Measurements from ENCODE around the gene TIMELESS.

The TIMELESS gene

DNA sequence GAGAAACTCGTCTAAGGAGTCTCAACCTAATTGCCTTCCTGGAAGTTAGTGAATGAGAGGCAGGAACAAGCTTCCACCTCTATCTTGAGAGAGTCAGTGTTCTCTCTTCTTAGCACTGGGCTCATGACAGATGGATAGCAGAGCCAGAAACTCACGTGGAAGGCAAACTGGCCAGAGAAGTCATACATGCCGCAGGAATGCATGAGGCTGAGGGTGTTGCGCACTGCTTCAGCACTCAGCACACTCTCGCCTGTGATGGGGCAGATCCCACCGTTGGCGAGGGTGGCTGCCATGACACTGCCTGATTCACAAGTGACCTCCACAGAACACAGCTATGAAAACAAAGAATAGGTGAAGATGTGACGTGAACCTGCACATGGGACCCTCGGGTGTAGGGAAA lies 25.2 kb upstream of the TIMELESS start:
- H2BK5ac ChIP-seq (ENCODE audit: low read length): no peak overlapping the region
- H3K4ac ChIP-seq (ENCODE audit: low read length): no peak overlapping the region
- no peak overlapping the region for H3K4me2 ChIP-seq (ENCODE audit: insufficient read depth, low read length, poor library complexity, severe bottlenecking)
- peaks cover 0 to 4% of the 10 kb centered on the region in 2 donors for H3K9me3 ChIP-seq (replicated peaks in 1 of 2; ENCODE audit: control insufficient read depth in 2 of 2, insufficient read depth in 1 of 2, low read depth in 1 of 2, low read length in 2 of 2)
- peaks cover 3 to 5% of the 10 kb centered on the region in 2 donors for H3K4me1 ChIP-seq (ENCODE audit: control insufficient read depth in 2 of 2, insufficient read depth in 1 of 2, low read depth in 1 of 2, low read length in 2 of 2)
- no peak overlapping the region for H2BK12ac ChIP-seq (ENCODE audit: low read length)
- H3K27me3 ChIP-seq (ENCODE audit: control insufficient read depth in 3 of 3, insufficient read depth in 3 of 3, low read depth in 1 of 3, low read length in 3 of 3): no peaks in the 10 kb centered on the region
- H2BK15ac ChIP-seq (ENCODE audit: low read length): no peak overlapping the region
- no CpG with 5 or more reads among the region's 9 CpGs for WGBS, 2 donors (ENCODE audit: extremely low coverage in 2 of 2, insufficient read length in 2 of 2, insufficient replicate concordance in 1 of 2)
- no peak for DNase-seq (ENCODE audit: low spot score)
- no peak overlapping the region for H2AFZ ChIP-seq (ENCODE audit: low read length)
- H3K23ac ChIP-seq (ENCODE audit: low read depth, low read length, poor library complexity): no peak overlapping the region
- no peak overlapping the region for H3K9ac ChIP-seq (ENCODE audit: low read depth, low read length, poor library complexity)
- H3K27ac ChIP-seq (replicated peaks; ENCODE audit: low read length): no peak overlapping the region
- peaks cover 6 to 51% of the 10 kb centered on the region in 2 donors for H3K36me3 ChIP-seq (replicated peaks in 1 of 2; ENCODE audit: control insufficient read depth in 2 of 2, insufficient read depth in 2 of 2, low read length in 2 of 2)
- no peak overlapping the region for H3K14ac ChIP-seq (ENCODE audit: low read length)
- no peak overlapping the region for H4K91ac ChIP-seq (ENCODE audit: low read depth, low read length, poor library complexity)
- no peaks in the 10 kb centered on the region for H3K79me1 ChIP-seq (ENCODE audit: low read depth, low read length)
- peak overlapping the region in 1 of 2 donors; percentile 11 for H3K4me3 ChIP-seq (ENCODE audit: low read length in 2 of 2)
- no peak overlapping the region for H2BK120ac ChIP-seq (ENCODE audit: low read depth, low read length)
- H4K8ac ChIP-seq (ENCODE audit: low read depth, low read length): no peak overlapping the region
- no peak overlapping the region for H2AK5ac ChIP-seq (ENCODE audit: low read depth, low read length)
- no peak overlapping the region for H3K18ac ChIP-seq (ENCODE audit: low read length)

DNA sequence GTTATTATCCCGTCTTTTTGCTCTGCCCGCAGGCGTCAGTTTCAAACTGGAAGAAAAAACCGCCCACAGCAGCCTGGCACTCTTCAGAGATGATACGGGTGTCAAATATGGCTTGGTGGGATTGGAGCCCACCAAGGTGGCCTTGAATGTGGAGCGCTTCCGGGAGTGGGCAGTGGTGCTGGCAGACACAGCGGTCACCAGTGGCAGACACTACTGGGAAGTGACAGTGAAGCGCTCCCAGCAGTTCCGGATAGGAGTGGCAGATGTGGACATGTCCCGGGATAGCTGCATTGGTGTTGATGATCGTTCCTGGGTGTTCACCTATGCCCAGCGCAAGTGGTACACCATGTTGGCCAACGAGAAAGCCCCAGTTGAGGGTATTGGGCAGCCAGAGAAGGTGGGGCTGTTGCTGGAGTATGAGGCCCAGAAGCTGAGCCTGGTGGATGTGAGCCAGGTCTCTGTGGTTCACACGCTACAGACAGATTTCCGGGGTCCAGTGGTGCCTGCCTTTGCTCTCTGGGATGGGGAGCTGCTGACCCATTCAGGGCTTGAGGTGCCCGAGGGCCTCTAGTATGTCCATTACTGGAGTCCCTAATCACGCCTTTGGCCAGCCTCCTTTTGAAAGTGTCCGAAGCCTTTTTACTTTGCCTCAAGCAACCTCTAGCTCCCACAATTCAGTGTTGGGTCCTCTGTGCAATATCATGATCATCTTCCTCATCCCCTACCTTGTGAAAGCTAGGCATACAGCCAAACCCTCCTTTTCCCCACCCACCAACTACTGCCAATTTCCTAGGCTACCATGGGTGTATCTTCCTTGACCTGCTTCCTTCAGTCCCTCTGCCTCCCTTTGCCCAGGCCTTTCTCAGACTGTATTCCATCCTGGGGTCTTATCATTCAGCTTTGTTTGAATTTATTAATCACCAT lies 20.0 kb upstream of the TIMELESS start:
- Histone ChIP-seq H2AFZ (ENCODE audit: low read length) (peak overlapping the region; percentile 88), H3K4me2 (ENCODE audit: insufficient read depth, low read length, poor library complexity, severe bottlenecking) (peak overlapping the region; percentile 59), H3K4ac (ENCODE audit: low read length) (no peak overlapping the region), H3K36me3 (replicated peaks in 1 of 2; ENCODE audit: control insufficient read depth in 2 of 2, insufficient read depth in 2 of 2, low read length in 2 of 2) (peaks cover 6 to 45% of the 10 kb centered on the region in 2 donors), H3K18ac (ENCODE audit: low read length) (peak overlapping the region; percentile 13), H2BK5ac (ENCODE audit: low read length) (no peak overlapping the region), H3K79me1 (ENCODE audit: low read depth, low read length) (no peaks in the 10 kb centered on the region), H3K9me3 (replicated peaks in 1 of 2; ENCODE audit: control insufficient read depth in 2 of 2, insufficient read depth in 1 of 2, low read depth in 1 of 2, low read length in 2 of 2) (no peaks in the 10 kb centered on the region), H3K14ac (ENCODE audit: low read length) (no peak overlapping the region), H3K4me3 (ENCODE audit: low read length in 2 of 2) (peak overlapping the region; percentile 69 to 85), H4K91ac (ENCODE audit: low read depth, low read length, poor library complexity) (no peak overlapping the region), H2BK15ac (ENCODE audit: low read length) (no peak overlapping the region), H4K8ac (ENCODE audit: low read depth, low read length) (peak overlapping the region; percentile 26), H3K27ac (replicated peaks; ENCODE audit: low read length) (no peak overlapping the region), H3K27me3 (ENCODE audit: control insufficient read depth in 3 of 3, insufficient read depth in 3 of 3, low read depth in 1 of 3, low read length in 3 of 3) (no peaks in the 10 kb centered on the region), H2BK12ac (ENCODE audit: low read length) (peak overlapping the region; percentile 14), H2BK120ac (ENCODE audit: low read depth, low read length) (no peak overlapping the region), H3K4me1 (ENCODE audit: control insufficient read depth in 2 of 2, insufficient read depth in 1 of 2, low read depth in 1 of 2, low read length in 2 of 2) (peaks cover 7 to 9% of the 10 kb centered on the region in 2 donors), H2AK5ac (ENCODE audit: low read depth, low read length) (peak overlapping the region; percentile 67), H3K9ac (ENCODE audit: low read depth, low read length, poor library complexity) (peak overlapping the region; percentile 45), H3K23ac (ENCODE audit: low read depth, low read length, poor library complexity) (peak overlapping the region; percentile 22)
- WGBS, 2 donors (ENCODE audit: extremely low coverage in 2 of 2, insufficient read length in 2 of 2, insufficient replicate concordance in 1 of 2): no CpG with 5 or more reads among the region's 19 CpGs
- no peak for DNase-seq (ENCODE audit: low spot score)

DNA sequence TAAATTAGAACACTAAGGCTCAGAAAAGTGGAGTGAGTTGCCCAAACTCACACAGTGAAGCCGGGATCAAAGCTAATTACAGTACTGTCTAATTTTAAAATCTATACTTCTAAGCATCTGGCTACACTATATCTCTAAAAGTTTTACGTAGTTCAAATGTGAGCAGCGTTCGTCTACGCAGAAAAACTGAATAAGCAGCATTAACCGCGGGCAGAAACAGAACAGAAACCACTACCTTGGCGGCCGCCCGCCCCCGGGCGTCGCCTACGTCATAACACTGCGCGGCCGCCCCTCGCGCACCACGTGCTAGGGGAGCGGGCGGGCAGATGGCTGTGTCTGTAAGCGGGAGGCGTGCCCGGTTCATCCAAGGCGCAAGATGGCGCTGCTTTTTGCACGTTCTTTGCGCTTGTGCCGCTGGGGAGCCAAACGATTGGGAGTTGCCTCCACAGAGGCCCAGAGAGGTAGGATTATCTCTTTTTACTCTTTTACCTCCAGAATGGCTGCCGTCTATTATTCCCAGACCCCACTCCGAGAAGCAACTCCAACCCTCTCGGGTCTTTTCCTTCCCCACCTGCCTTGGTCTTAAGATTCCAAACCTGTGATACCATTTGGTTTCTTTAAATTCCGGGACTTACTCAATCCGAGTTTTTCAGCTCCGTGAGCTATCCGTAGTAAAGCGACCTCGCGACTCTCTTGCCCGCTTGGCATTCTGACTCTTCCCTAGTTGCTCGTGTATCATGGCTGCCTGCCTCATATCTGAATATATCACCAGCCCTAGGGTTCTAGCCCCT lies 19.2 kb upstream of the TIMELESS start, which contains the start of gene SPRYD4:
Gene SPRYD4, plus strand, starts transcription at position 363 of the 791 bp plus-strand sequence. Its CDS starts 14 bp downstream, at position 377.
- Histone ChIP-seq H3K4me2 (ENCODE audit: insufficient read depth, low read length, poor library complexity, severe bottlenecking) (peak within 1 kb of the TSS; percentile 59), H3K27me3 (ENCODE audit: control insufficient read depth in 3 of 3, insufficient read depth in 3 of 3, low read depth in 1 of 3, low read length in 3 of 3) (no peaks in the 10 kb centered on the region), H2BK120ac (ENCODE audit: low read depth, low read length) (no peak within 1 kb of the TSS), H2BK5ac (ENCODE audit: low read length) (no peak within 1 kb of the TSS), H2AK5ac (ENCODE audit: low read depth, low read length) (peak within 1 kb of the TSS; percentile 67), H3K14ac (ENCODE audit: low read length) (no peak within 1 kb of the TSS), H3K9ac (ENCODE audit: low read depth, low read length, poor library complexity) (peak within 1 kb of the TSS; percentile 45), H2AFZ (ENCODE audit: low read length) (peak within 1 kb of the TSS; percentile 88), H3K23ac (ENCODE audit: low read depth, low read length, poor library complexity) (peak within 1 kb of the TSS; percentile 22), H3K4me1 (ENCODE audit: control insufficient read depth in 2 of 2, insufficient read depth in 1 of 2, low read depth in 1 of 2, low read length in 2 of 2) (peaks cover 9 to 13% of the 10 kb centered on the region in 2 donors), H3K27ac (replicated peaks; ENCODE audit: low read length) (no peak within 1 kb of the TSS), H2BK15ac (ENCODE audit: low read length) (no peak within 1 kb of the TSS), H3K18ac (ENCODE audit: low read length) (peak within 1 kb of the TSS; percentile 13), H4K91ac (ENCODE audit: low read depth, low read length, poor library complexity) (no peak within 1 kb of the TSS), H3K79me1 (ENCODE audit: low read depth, low read length) (no peaks in the 10 kb centered on the region), H3K36me3 (replicated peaks in 1 of 2; ENCODE audit: control insufficient read depth in 2 of 2, insufficient read depth in 2 of 2, low read length in 2 of 2) (peaks cover 6 to 40% of the 10 kb centered on the region in 2 donors), H4K8ac (ENCODE audit: low read depth, low read length) (peak within 1 kb of the TSS; percentile 26), H2BK12ac (ENCODE audit: low read length) (peak within 1 kb of the TSS; percentile 14), H3K4ac (ENCODE audit: low read length) (no peak within 1 kb of the TSS), H3K9me3 (replicated peaks in 1 of 2; ENCODE audit: control insufficient read depth in 2 of 2, insufficient read depth in 1 of 2, low read depth in 1 of 2, low read length in 2 of 2) (no peaks in the 10 kb centered on the region), H3K4me3 (ENCODE audit: low read length in 2 of 2) (peak within 1 kb of the TSS; percentile 69 to 85)
- no CpG with 5 or more reads among the region's 43 CpGs for WGBS, 2 donors (ENCODE audit: extremely low coverage in 2 of 2, insufficient read length in 2 of 2, insufficient replicate concordance in 1 of 2)
- peak; percentile 84 for DNase-seq (ENCODE audit: low spot score)

DNA sequence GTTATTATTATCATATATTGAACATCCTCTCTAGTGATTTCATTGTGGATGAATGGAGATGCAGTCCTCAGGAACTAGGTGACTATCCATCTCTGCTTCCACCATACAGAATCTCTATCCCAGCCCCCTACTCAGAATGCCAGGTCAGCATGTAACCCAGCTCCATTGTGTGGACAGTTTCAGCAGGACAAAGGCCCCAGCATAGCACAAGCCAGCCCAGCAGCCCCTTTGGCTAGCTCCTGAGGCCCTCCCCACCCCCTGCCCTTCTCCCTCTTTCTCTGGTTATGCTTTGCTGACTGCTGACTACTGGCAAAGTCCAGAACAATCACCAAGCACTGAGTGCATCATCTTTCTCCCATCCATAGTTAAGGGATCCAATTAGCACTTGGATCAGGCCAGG lies 13.3 kb upstream of the TIMELESS start:
- peak overlapping the region; percentile 91 for H3K27ac ChIP-seq (replicated peaks; ENCODE audit: low read length)
- H2AK5ac ChIP-seq (ENCODE audit: low read depth, low read length): no peak overlapping the region
- no peak overlapping the region for H4K91ac ChIP-seq (ENCODE audit: low read depth, low read length, poor library complexity)
- no peak overlapping the region for H2BK5ac ChIP-seq (ENCODE audit: low read length)
- H3K79me1 ChIP-seq (ENCODE audit: low read depth, low read length): no peaks in the 10 kb centered on the region
- H3K4me2 ChIP-seq (ENCODE audit: insufficient read depth, low read length, poor library complexity, severe bottlenecking): peak overlapping the region; percentile 32
- peak overlapping the region; percentile 17 for H2AFZ ChIP-seq (ENCODE audit: low read length)
- no peaks in the 10 kb centered on the region for H3K36me3 ChIP-seq (replicated peaks in 1 of 2; ENCODE audit: control insufficient read depth in 2 of 2, insufficient read depth in 2 of 2, low read length in 2 of 2)
- H3K18ac ChIP-seq (ENCODE audit: low read length): no peak overlapping the region
- H2BK15ac ChIP-seq (ENCODE audit: low read length): no peak overlapping the region
- H3K9ac ChIP-seq (ENCODE audit: low read depth, low read length, poor library complexity): no peak overlapping the region
- H3K27me3 ChIP-seq (ENCODE audit: control insufficient read depth in 3 of 3, insufficient read depth in 3 of 3, low read depth in 1 of 3, low read length in 3 of 3): no peaks in the 10 kb centered on the region
- no peak overlapping the region for H2BK12ac ChIP-seq (ENCODE audit: low read length)
- H3K14ac ChIP-seq (ENCODE audit: low read length): no peak overlapping the region
- H4K8ac ChIP-seq (ENCODE audit: low read depth, low read length): no peak overlapping the region
- H2BK120ac ChIP-seq (ENCODE audit: low read depth, low read length): no peak overlapping the region
- DNase-seq (ENCODE audit: low spot score): peak; percentile 60
- H3K4ac ChIP-seq (ENCODE audit: low read length): no peak overlapping the region
- H3K4me3 ChIP-seq (ENCODE audit: low read length in 2 of 2): no peak overlapping the region
- peaks cover 11 to 15% of the 10 kb centered on the region in 2 donors for H3K4me1 ChIP-seq (ENCODE audit: control insufficient read depth in 2 of 2, insufficient read depth in 1 of 2, low read depth in 1 of 2, low read length in 2 of 2)
- no peaks in the 10 kb centered on the region for H3K9me3 ChIP-seq (replicated peaks in 1 of 2; ENCODE audit: control insufficient read depth in 2 of 2, insufficient read depth in 1 of 2, low read depth in 1 of 2, low read length in 2 of 2)
- no peak overlapping the region for H3K23ac ChIP-seq (ENCODE audit: low read depth, low read length, poor library complexity)

All from neuronal stem cell (in vitro differentiated cells).